ENCODE measurements around the gene BLTP3A. TPM values are rescaled to one million over a fixed set of nuclear protein-coding genes. Genes with fewer than 3 reads are reported as not detected.

Gene BLTP3A
- total and polyA plus RNA-seq, 10 of the 15 experiments (the other 5 are each of a cell fraction or from before 2014, with no cell fraction given), result 2.7 to 16.7 (median 9.9) TPM

DNA sequence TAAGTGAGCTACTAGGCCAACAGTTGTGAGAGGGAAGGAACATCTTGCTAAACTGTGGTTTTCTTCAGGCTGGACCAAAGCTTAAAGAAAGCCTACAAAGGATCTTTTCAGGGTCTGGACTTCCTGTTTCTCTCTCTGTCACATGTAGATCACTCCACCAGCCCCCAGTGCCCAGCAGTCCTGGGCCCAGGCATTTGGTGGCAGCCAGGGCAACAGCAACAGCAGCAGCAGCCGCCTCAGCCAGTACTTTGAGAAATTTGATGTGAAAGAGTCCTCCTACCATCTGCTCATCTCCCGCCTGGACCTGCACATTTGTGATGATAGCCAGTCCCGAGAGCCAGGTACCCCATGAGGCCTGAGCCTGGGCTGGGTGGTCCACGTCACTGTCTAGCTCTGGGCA, 44.1 kb downstream of the BLTP3A start:
- no peaks in the 10 kb centered on the region for H3K9me3 ChIP-seq (replicated peaks; ENCODE audit: control insufficient read depth, insufficient read depth, low read length)
- ChIA-PET POLR2A (interaction anchor here (0.5 kb wide), 1 partner anchor 12 kb away, joined by 3 read pairs; no protein-coding TSS in a partner anchor), SMC1A (ENCODE audit: uncharacterized antibody, unreplicated experiment) (no interaction called here), CTCF (no interaction called here), RAD21 (ENCODE audit: unreplicated experiment) (no interaction called here)
- H3K4me3 ChIP-seq, result no peak overlapping the region
- H3K4me1 ChIP-seq (ENCODE audit: control insufficient read depth, insufficient read depth, low read length), result no peaks in the 10 kb centered on the region
- TF ChIP-seq CREM (IDR thresholded peaks at IDR 0.05; ENCODE audit: low read depth) (no peak), HDAC2 (IDR thresholded peaks at IDR 0.05) (no peak)
- H3K79me2 ChIP-seq (ENCODE audit: control insufficient read depth, insufficient read depth, low read length), result no peaks in the 10 kb centered on the region
- H3K9ac ChIP-seq (ENCODE audit: control insufficient read depth, insufficient read depth, low read length), result no peak overlapping the region
- H3K27me3 ChIP-seq (replicated peaks in 1 of 2; ENCODE audit: control insufficient read depth in 2 of 2, insufficient read depth in 2 of 2, low read length in 1 of 2), result no peaks in the 10 kb centered on the region
- no peak for FAIRE-seq
- in situ Hi-C loops (cut with MboI), result no loop called here
- peaks cover 11 to 18% of the 10 kb centered on the region in 2 experiments for H3K36me3 ChIP-seq (ENCODE audit: control insufficient read depth in 2 of 2, insufficient read depth in 2 of 2, low read length in 1 of 2)
- no peak for ATAC-seq
- H3K4me2 ChIP-seq (ENCODE audit: control insufficient read depth, insufficient read depth), result no peak overlapping the region
- no peak overlapping the region for H2AFZ ChIP-seq (ENCODE audit: control insufficient read depth, low read depth, low read length)
- WGBS (ENCODE audit: insufficient coverage, insufficient replicate concordance, low lambda C conversion rate, missing lambda C conversion rate), result 94% methylated on average over 4 of the region's 4 CpGs
- H3K27ac ChIP-seq (ENCODE audit: control insufficient read depth, insufficient read depth), result no peak overlapping the region
- H4K20me1 ChIP-seq (ENCODE audit: control insufficient read depth, insufficient read depth), result no peaks in the 10 kb centered on the region
- no TSS peak for BruUV-seq (replicated peaks)
- intact Hi-C loops (cut with micrococcal nuclease; ENCODE audit: unreplicated experiment), result no loop called here
- DNase-seq (ENCODE audit: low read depth, low spot score), result no peak

DNA sequence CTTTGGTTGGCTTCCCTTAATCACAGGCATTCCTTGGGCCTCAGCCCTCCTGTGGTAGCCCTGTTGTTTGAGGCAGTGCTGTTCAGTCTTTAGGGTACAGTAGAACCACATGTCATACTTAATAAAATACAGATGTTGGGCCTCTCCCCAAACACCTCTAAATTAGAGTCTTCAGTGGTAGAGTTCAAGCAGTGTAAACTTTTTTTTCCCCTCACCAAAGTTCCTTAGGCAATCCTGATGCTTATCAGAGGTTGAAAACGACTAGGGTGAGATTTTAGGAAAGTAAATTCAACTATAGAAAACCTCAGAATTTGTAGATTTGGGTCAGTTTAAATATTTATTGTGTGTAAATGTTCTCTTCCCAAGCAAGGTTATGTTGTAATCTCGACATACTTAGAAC, 44.6 kb downstream of the BLTP3A start:
- ChIA-PET POLR2A (no interaction called here), RAD21 (ENCODE audit: unreplicated experiment) (no interaction called here), SMC1A (ENCODE audit: uncharacterized antibody, unreplicated experiment) (no interaction called here), CTCF (no interaction called here)
- Histone ChIP-seq H3K36me3 (ENCODE audit: control insufficient read depth in 2 of 2, insufficient read depth in 2 of 2, low read length in 1 of 2) (peaks cover 11 to 18% of the 10 kb centered on the region in 2 experiments), H3K4me2 (ENCODE audit: control insufficient read depth, insufficient read depth) (no peak overlapping the region), H3K27ac (ENCODE audit: control insufficient read depth, insufficient read depth) (no peak overlapping the region), H4K20me1 (ENCODE audit: control insufficient read depth, insufficient read depth) (no peaks in the 10 kb centered on the region), H2AFZ (ENCODE audit: control insufficient read depth, low read depth, low read length) (no peak overlapping the region), H3K9ac (ENCODE audit: control insufficient read depth, insufficient read depth, low read length) (no peak overlapping the region), H3K4me1 (ENCODE audit: control insufficient read depth, insufficient read depth, low read length) (no peaks in the 10 kb centered on the region), H3K79me2 (ENCODE audit: control insufficient read depth, insufficient read depth, low read length) (no peaks in the 10 kb centered on the region), H3K4me3 (no peak overlapping the region), H3K9me3 (replicated peaks; ENCODE audit: control insufficient read depth, insufficient read depth, low read length) (no peaks in the 10 kb centered on the region), H3K27me3 (replicated peaks in 1 of 2; ENCODE audit: control insufficient read depth in 2 of 2, insufficient read depth in 2 of 2, low read length in 1 of 2) (no peaks in the 10 kb centered on the region)
- 39% methylated on average over 2 of the region's 2 CpGs for WGBS (ENCODE audit: insufficient coverage, insufficient replicate concordance, low lambda C conversion rate, missing lambda C conversion rate)
- intact Hi-C loops (cut with micrococcal nuclease; ENCODE audit: unreplicated experiment) (no loop called here), in situ Hi-C loops (cut with MboI) (no loop called here)
- BruUV-seq (replicated peaks), result no TSS peak
- ATAC-seq, result no peak
- no peak for DNase-seq (ENCODE audit: low read depth, low spot score)
- no peak for FAIRE-seq
- no peak for TF ChIP-seq IKZF2 (IDR thresholded peaks at IDR 0.05)
- TF ChIP-seq, protein P1, sequence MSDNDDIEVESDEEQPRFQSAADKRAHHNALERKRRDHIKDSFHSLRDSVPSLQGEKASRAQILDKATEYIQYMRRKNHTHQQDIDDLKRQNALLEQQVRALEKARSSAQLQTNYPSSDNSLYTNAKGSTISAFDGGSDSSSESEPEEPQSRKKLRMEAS (IDR thresholded peaks at IDR 0.05; ENCODE audit: low read depth, low read length), result no peak
- TF ChIP-seq CHD2 (IDR thresholded peaks at IDR 0.05; ENCODE audit: borderline replicate concordance, low read depth, low read length), result no peak
- TF ChIP-seq EGR1 (IDR thresholded peaks at IDR 0.05; ENCODE audit: borderline replicate concordance in 1 of 2, low read depth in 2 of 2, low read length in 2 of 2), result no peak
- TF ChIP-seq SRF (IDR thresholded peaks at IDR 0.05; ENCODE audit: low read depth in 2 of 2, low read length in 2 of 2), result no peak
- TF ChIP-seq, protein P2, sequence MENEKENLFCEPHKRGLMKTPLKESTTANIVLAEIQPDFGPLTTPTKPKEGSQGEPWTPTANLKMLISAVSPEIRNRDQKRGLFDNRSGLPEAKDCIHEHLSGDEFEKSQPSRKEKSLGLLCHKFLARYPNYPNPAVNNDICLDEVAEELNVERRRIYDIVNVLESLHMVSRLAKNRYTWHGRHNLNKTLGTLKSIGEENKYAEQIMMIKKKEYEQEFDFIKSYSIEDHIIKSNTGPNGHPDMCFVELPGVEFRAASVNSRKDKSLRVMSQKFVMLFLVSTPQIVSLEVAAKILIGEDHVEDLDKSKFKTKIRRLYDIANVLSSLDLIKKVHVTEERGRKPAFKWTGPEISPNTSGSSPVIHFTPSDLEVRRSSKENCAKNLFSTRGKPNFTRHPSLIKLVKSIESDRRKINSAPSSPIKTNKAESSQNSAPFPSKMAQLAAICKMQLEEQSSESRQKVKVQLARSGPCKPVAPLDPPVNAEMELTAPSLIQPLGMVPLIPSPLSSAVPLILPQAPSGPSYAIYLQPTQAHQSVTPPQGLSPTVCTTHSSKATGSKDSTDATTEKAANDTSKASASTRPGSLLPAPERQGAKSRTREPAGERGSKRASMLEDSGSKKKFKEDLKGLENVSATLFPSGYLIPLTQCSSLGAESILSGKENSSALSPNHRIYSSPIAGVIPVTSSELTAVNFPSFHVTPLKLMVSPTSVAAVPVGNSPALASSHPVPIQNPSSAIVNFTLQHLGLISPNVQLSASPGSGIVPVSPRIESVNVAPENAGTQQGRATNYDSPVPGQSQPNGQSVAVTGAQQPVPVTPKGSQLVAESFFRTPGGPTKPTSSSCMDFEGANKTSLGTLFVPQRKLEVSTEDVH (IDR thresholded peaks at IDR 0.05; ENCODE audit: low read depth, partially characterized antibody), result no peak
- no peak for TF ChIP-seq FOXM1 (IDR thresholded peaks at IDR 0.05; ENCODE audit: low read depth, low read length)
- no peak for TF ChIP-seq ETV6 (conservative IDR thresholded peaks at IDR 0.05 in 1 of 2, IDR thresholded peaks at IDR 0.05 in 1 of 2; ENCODE audit: borderline replicate concordance in 1 of 2, low read depth in 1 of 2)
- TF ChIP-seq ZNF622 (IDR thresholded peaks at IDR 0.05), result no peak

All from GM12878 (cell line).